Colonic mucosa (tissue), 4 donors: Measurements from ENCODE around the gene TEN1. TPM values are rescaled to one million over a fixed set of nuclear protein-coding genes. Genes with fewer than 3 reads are reported as not detected.

Experiments
- DNase-seq: peaks from one replicate; pipeline ENCODE4 v3.0.0-alpha.2; 2020
- H3K27ac ChIP-seq: fragments of 200-600 bp; one replicate; pipeline ENCODE4 v1.8.0; 2021
- H3K27me3 ChIP-seq: fragments of 200-600 bp; one replicate; pipeline ENCODE4 v1.8.0; 2021
- H3K36me3 ChIP-seq: fragments of 200-600 bp; one replicate; pipeline ENCODE4 v1.8.0; 2021
- H3K4me1 ChIP-seq: fragments of 200-600 bp; one replicate; pipeline ENCODE4 v1.8.0; 2021; ENCODE audit warnings: mild to moderate bottlenecking
- H3K4me3 ChIP-seq: fragments of 200-600 bp; one replicate; pipeline ENCODE4 v1.8.0; 2021
- H3K9ac ChIP-seq, 2 donors: one replicate each; pipeline ENCODE4 v1.7.0; 2013; ENCODE audit warnings: control low read depth in 2 of 2, low read depth in 2 of 2, low read length in 2 of 2
- H3K9me3 ChIP-seq: fragments of 200-600 bp; one replicate; pipeline ENCODE4 v1.8.0; 2021
- CTCF ChIP-seq: fragments of 200-600 bp; IDR thresholded peaks from one replicate; pipeline ENCODE4 v1.8.0; 2022; ENCODE audit warnings: antibody characterized with exemption, mild to moderate bottlenecking
- intact Hi-C: fragments of 100-400 bp; cut with DNase I; formaldehyde crosslinking; loops from one replicate; pipeline ENCODE4 v1.14.1; 2022
- total RNA-seq, 2 donors: library from RNA; stranded (reverse); fragmentation: NEBNext Ultra II Directional in 1 of 2; extraction: Animal tissue kit (Norgen Biotek cat#: 25700) in 1 of 2; gene quantifications; one replicate each; pipeline ENCODE4 v1.2.1, GENCODE V29; 2021
- donor health status: healthy.
- donor health status: DM: no; HTN: no; CAD: no.
- donor health status: DM: no; HTN: no; CAD: no.

TEN1 gene
- total RNA-seq, 2 donors from 2014 or later, result 15.9 to 18.6 TPM

GRCh38 chr17:76014925-76015261 lies 35.9 kb downstream of the TEN1 start:
- DNase-seq, result no peak
- H3K27ac ChIP-seq, result no peak overlapping the region
- intact Hi-C loops, result loop anchor here (10.0 kb wide), 2 partner anchors 60 to 280 kb away; partner anchors contain the start of genes GALR2, SRP68 and ZACN
- TF ChIP-seq CTCF, result no peak
- H3K9ac ChIP-seq, result no peak overlapping the region
- H3K36me3 ChIP-seq, result no peaks in the 10 kb centered on the region
- H3K4me3 ChIP-seq, result no peak overlapping the region
- H3K4me1 ChIP-seq, result no peaks in the 10 kb centered on the region
- H3K9me3 ChIP-seq, result no peaks in the 10 kb centered on the region
- H3K27me3 ChIP-seq, result no peaks in the 10 kb centered on the region

- DNase-seq, result no peak
- TF ChIP-seq CTCF, result no peak
- H3K36me3 ChIP-seq, result no peaks in the 10 kb centered on the region
- no peaks in the 10 kb centered on the region for H3K4me1 ChIP-seq
- no peak overlapping the region for H3K27ac ChIP-seq
- H3K4me3 ChIP-seq, result no peak overlapping the region
- intact Hi-C loops, result loop anchor here (10.0 kb wide), 2 partner anchors 57 to 277 kb away; partner anchors contain the start of genes GALR2, SRP68 and ZACN
- no peaks in the 10 kb centered on the region for H3K9me3 ChIP-seq
- H3K9ac ChIP-seq, result no peak overlapping the region
- H3K27me3 ChIP-seq, result no peaks in the 10 kb centered on the region
Observed at GRCh38 chr17:76017481-76018339, 38.7 kb downstream of the TEN1 start.

DNA sequence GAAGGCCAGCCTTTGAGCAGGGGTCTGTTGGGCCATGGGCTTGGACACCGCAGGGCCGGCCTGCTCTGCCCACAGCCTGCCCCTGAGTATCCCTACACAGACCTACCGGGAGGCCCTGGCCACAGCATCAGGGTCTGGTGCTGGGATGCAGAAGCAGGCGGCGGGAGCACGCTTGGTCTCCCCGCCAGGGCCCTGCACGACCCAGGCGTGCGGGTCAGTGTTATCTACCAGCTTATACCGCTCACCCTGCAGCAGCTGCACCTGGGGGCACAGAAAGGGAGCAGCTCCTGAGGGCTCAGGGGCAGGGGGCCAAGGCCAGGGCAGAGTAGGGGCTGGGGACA lies 39.3 kb downstream of the TEN1 start:
- Histone ChIP-seq H3K4me1 (no peaks in the 10 kb centered on the region), H3K36me3 (no peaks in the 10 kb centered on the region), H3K9ac (no peak overlapping the region), H3K9me3 (no peaks in the 10 kb centered on the region), H3K27ac (no peak overlapping the region), H3K4me3 (no peak overlapping the region), H3K27me3 (no peaks in the 10 kb centered on the region)
- intact Hi-C loops, result loop anchor here (10.0 kb wide), 2 partner anchors 56 to 276 kb away; partner anchors contain the start of genes GALR2, SRP68 and ZACN
- TF ChIP-seq CTCF, result no peak
- DNase-seq, result no peak

DNA sequence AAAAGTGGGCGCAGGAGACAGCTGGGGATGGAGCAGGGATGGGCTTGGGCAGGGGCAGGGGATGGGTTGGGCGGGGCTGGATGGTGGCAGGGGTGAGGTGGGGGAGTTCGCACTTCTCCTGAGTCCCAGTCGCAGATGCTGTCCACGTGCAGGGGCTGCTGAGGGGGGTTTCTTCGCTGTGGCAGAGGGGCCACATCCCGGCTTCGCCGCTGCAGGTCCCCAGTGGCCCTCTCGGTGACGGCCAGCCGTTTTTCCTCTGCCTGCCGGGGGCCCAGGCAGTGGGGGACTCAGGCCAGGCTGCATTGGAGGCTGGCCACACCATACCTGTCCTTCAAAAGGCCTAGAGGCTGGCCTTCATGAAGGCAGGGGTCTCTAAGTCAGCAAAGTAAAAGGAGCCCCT lies 39.8 kb downstream of the TEN1 start:
- H3K4me1 ChIP-seq, result no peaks in the 10 kb centered on the region
- H3K4me3 ChIP-seq, result no peak overlapping the region
- TF ChIP-seq CTCF, result no peak
- H3K27me3 ChIP-seq, result no peaks in the 10 kb centered on the region
- H3K9me3 ChIP-seq, result no peaks in the 10 kb centered on the region
- intact Hi-C loops, result loop anchor here (10.0 kb wide), 2 partner anchors 56 to 276 kb away; partner anchors contain the start of genes GALR2, SRP68 and ZACN
- H3K36me3 ChIP-seq, result no peaks in the 10 kb centered on the region
- H3K9ac ChIP-seq, result no peak overlapping the region
- DNase-seq, result no peak
- H3K27ac ChIP-seq, result no peak overlapping the region

- no peak for TF ChIP-seq CTCF
- Histone ChIP-seq H3K9me3 (no peaks in the 10 kb centered on the region), H3K9ac (no peak overlapping the region), H3K27ac (no peak overlapping the region), H3K36me3 (no peaks in the 10 kb centered on the region), H3K27me3 (no peaks in the 10 kb centered on the region), H3K4me1 (no peaks in the 10 kb centered on the region), H3K4me3 (no peak overlapping the region)
- intact Hi-C loops, result loop anchor here (10.0 kb wide), 2 partner anchors 55 to 275 kb away; partner anchors contain the start of genes GALR2, SRP68 and ZACN
- no peak for DNase-seq
Observed at GRCh38 chr17:76019833-76020467, 40.9 kb downstream of the TEN1 start.
